Epithelial cell of proximal tubule (primary cell): ENCODE data around the gene RAD51B. TPM values are rescaled to one million over a fixed set of nuclear protein-coding genes. Genes with fewer than 3 reads are reported as not detected.

Experiments used
- DNase-seq: peaks from one replicate; pipeline ENCODE4 v3.0.0-alpha.2; 2011; ENCODE audit warnings: low read depth
- H3K4me3 ChIP-seq: 2 replicates; pipeline ENCODE4 v1.5.1; 2011; ENCODE audit warnings: low read depth, mild to moderate bottlenecking, low read length
- CTCF ChIP-seq: conservative IDR thresholded peaks from 2 replicates; pipeline ENCODE4 v1.5.1; 2012; ENCODE audit warnings: low read depth, mild to moderate bottlenecking, low read length
- total RNA-seq: library from RNA; depleted of rRNA; stranded (reverse); fragments of >200 nt; gene quantifications from 2 replicates; pipeline ENCODE4 v1.2.3, GENCODE V29; 2015

The RAD51B gene
- total RNA-seq, 1 donor from 2014 or later = 6.3 TPM

GRCh38 chr14:68336165-68336564, 516.6 kb downstream of the RAD51B start:
- no peak for TF ChIP-seq CTCF
- no peak for DNase-seq
- H3K4me3 ChIP-seq = no peak overlapping the region

GRCh38 chr14:68337279-68337678, 517.7 kb downstream of the RAD51B start:
- TF ChIP-seq CTCF = no peak
- DNase-seq = no peak
- H3K4me3 ChIP-seq = no peak overlapping the region

- H3K4me3 ChIP-seq = no peak overlapping the region
- no peak for TF ChIP-seq CTCF
- DNase-seq = no peak
Measured at GRCh38 chr14:68340262-68340661, 520.7 kb downstream of the RAD51B start.

GRCh38 chr14:68341411-68342212, 522.0 kb downstream of the RAD51B start:
- no peak for TF ChIP-seq CTCF
- no peak for DNase-seq
- H3K4me3 ChIP-seq = no peak overlapping the region

DNA sequence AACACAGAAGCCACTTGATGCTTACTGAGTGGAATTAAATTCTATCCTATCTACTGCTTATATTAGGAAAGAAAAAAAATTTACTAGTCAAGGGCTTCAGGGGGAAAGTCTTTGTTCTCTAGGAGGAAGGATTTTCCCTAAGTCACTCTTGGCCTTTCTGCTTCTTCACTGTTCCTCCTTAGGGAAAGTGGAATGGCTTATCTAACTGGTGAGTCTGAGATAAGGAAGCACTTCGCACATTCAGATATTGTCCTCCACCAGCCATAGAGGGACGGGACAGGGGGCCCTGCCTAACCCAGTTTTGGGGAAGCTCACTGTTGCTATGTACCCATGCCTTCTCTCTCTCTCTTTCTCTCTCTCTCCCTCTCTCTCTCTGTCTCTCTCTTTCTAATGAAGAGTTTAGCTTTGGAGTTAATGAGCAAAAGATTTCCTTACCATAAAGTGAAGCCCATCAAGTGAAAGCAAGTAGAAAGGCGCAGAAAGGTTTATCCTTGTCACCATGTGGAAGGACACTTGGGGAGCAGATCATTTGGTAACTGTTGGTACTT, 522.7 kb downstream of the RAD51B start:
- H3K4me3 ChIP-seq = no peak overlapping the region
- DNase-seq = no peak
- TF ChIP-seq CTCF = no peak

- TF ChIP-seq CTCF = no peak
- H3K4me3 ChIP-seq = no peak overlapping the region
- no peak for DNase-seq
Measured at GRCh38 chr14:68343534-68344118, 524.0 kb downstream of the RAD51B start.
